OCI-LY3 (cell line): Measurements from ENCODE around the gene OR2B2.

Experiments used
- CTCF ChIP-seq: fragments of 200-600, 300-600 bp; sonication (generic); IDR thresholded peaks from 2 replicates; pipeline ENCODE4 v1.5.1; 2014; ENCODE audit warnings: antibody characterized with exemption, low read length, low read depth
- EZH2phosphoT487 ChIP-seq: fragments of 200-600 bp; shearing (Covaris generic); IDR thresholded peaks from 2 replicates; pipeline ENCODE4 v1.6.1; 2018; ENCODE audit warnings: antibody characterized with exemption, mixed run types, low read depth

GRCh38 chr6:27886073-27886472, 26.1 kb downstream of the OR2B2 start:
- TF ChIP-seq CTCF = no peak
- TF ChIP-seq EZH2phosphoT487 = no peak
